Measurements from ENCODE around the gene RNF166. TPM values are rescaled to one million over a fixed set of nuclear protein-coding genes. Genes with fewer than 3 reads are reported as not detected.

RNF166 gene
- total and polyA plus RNA-seq, 7 donors, result 10.1 to 22.9 (median 14.1) TPM

GRCh38 chr16:88698646-88699045 lies 7.6 kb downstream of the RNF166 start:
- Histone ChIP-seq H3K36me3 (ENCODE audit: insufficient read depth in 1 of 2, low read depth in 1 of 2) (peaks cover 3 to 61% of the 10 kb centered on the region in 2 donors), H3K4me1 (peaks cover 12% of the 10 kb centered on the region), H3K27ac (no peak overlapping the region), H3K27me3 (ENCODE audit: insufficient read depth in 3 of 3, low read length in 2 of 3) (no peaks in the 10 kb centered on the region), H3K9me3 (no peaks in the 10 kb centered on the region), H3K4me3 (no peak overlapping the region)
- TF ChIP-seq CTCF (IDR thresholded peaks at IDR 0.05), result no peak
- no peak for DNase-seq
- 93 to 95% (median 94%) methylated on average over 24 to 25 of the region's 25 CpGs for WGBS, 3 donors
- no peak for ATAC-seq
- intact Hi-C loops (cut with DNase I), result no loop called here

GRCh38 chr16:88697831-88698615 lies 8.2 kb downstream of the RNF166 start:
- ATAC-seq, result peak; percentile 28 to 50 (median 40)
- intact Hi-C loops (cut with DNase I), result no loop called here
- Histone ChIP-seq H3K4me1 (peaks cover 12% of the 10 kb centered on the region), H3K4me3 (no peak overlapping the region), H3K27ac (no peak overlapping the region), H3K27me3 (ENCODE audit: insufficient read depth in 3 of 3, low read length in 2 of 3) (no peaks in the 10 kb centered on the region), H3K36me3 (ENCODE audit: insufficient read depth in 1 of 2, low read depth in 1 of 2) (peaks cover 3 to 58% of the 10 kb centered on the region in 2 donors), H3K9me3 (no peaks in the 10 kb centered on the region)
- 82 to 88% (median 85%) methylated on average over 37 of the region's 37 CpGs for WGBS, 3 donors
- no peak for DNase-seq
- peak; percentile 38 for TF ChIP-seq CTCF (IDR thresholded peaks at IDR 0.05)

GRCh38 chr16:88697116-88697830 lies 8.9 kb downstream of the RNF166 start:
- Histone ChIP-seq H3K36me3 (ENCODE audit: insufficient read depth in 1 of 2, low read depth in 1 of 2) (peaks cover 3 to 52% of the 10 kb centered on the region in 2 donors), H3K4me1 (peaks cover 12% of the 10 kb centered on the region), H3K27me3 (ENCODE audit: insufficient read depth in 3 of 3, low read length in 2 of 3) (no peaks in the 10 kb centered on the region), H3K27ac (no peak overlapping the region), H3K9me3 (no peaks in the 10 kb centered on the region), H3K4me3 (no peak overlapping the region)
- 88 to 92% (median 90%) methylated on average over 45 to 47 of the region's 47 CpGs for WGBS, 3 donors
- ATAC-seq (no peak), DNase-seq (no peak)
- intact Hi-C loops (cut with DNase I), result no loop called here
- TF ChIP-seq CTCF (IDR thresholded peaks at IDR 0.05), result no peak

GRCh38 chr16:88696441-88696840 lies 9.8 kb downstream of the RNF166 start:
- intact Hi-C loops (cut with DNase I), result no loop called here

More at GRCh38 chr16:88696441-88696840, 9.8 kb downstream of the RNF166 start:
- Histone ChIP-seq H3K9me3 (no peaks in the 10 kb centered on the region), H3K27ac (peak overlapping the region; percentile 79), H3K4me3 (no peak overlapping the region), H3K27me3 (ENCODE audit: insufficient read depth in 3 of 3, low read length in 2 of 3) (no peaks in the 10 kb centered on the region), H3K4me1 (peaks cover 12% of the 10 kb centered on the region), H3K36me3 (ENCODE audit: insufficient read depth in 1 of 2, low read depth in 1 of 2) (peaks cover 3 to 50% of the 10 kb centered on the region in 2 donors)
- no peak for DNase-seq
- TF ChIP-seq CTCF (IDR thresholded peaks at IDR 0.05), result no peak
- whole genome bisulfite sequencing, 3 donors, result 86 to 88% (median 87%) methylated on average over 14 of the region's 14 CpGs
- ATAC-seq, result no peak

All from psoas muscle (tissue), 8 donors.